GM12878 (cell line): ENCODE data around the gene KIF23. TPM values are rescaled to one million over a fixed set of nuclear protein-coding genes. Genes with fewer than 3 reads are reported as not detected.

ENCODE experiments used
- BMI1 ChIP-seq: fragments of 450-650 bp; IDR thresholded peaks from 2 replicates; pipeline ENCODE4 v1.6.1; 2016; ENCODE audit warnings: mild to moderate bottlenecking, moderate library complexity, borderline replicate concordance
- CHD1 ChIP-seq: IDR thresholded peaks from 2 replicates; pipeline ENCODE4 v1.6.1; 2012; ENCODE audit warnings: low read depth, low read length, improper control_type of control experiment
- EED ChIP-seq: sonication (generic); IDR thresholded peaks from 2 replicates; pipeline ENCODE4 v1.6.1; 2016; ENCODE audit warnings: antibody characterized with exemption, low read depth
- GABPA ChIP-seq: IDR thresholded peaks from 2 replicates; pipeline ENCODE4 v1.6.1; 2014; ENCODE audit warnings: antibody characterized with exemption, low read depth, mild to moderate bottlenecking, inconsistent platforms
- HDAC6 ChIP-seq: fragments of 200-600 bp; sonication (generic); IDR thresholded peaks from one replicate; pipeline ENCODE4 v1.8.0; 2017; ENCODE audit warnings: antibody characterized with exemption; ENCODE audit not compliant: unreplicated experiment
- MEF2B ChIP-seq: fragments of 450-650 bp; IDR thresholded peaks from 2 replicates; pipeline ENCODE4 v1.6.1; 2018; ENCODE audit warnings: mild to moderate bottlenecking, moderate library complexity; ENCODE audit not compliant: partially characterized antibody, poor library complexity, severe bottlenecking
- MXI1 ChIP-seq: fragments of 150-350 bp; IDR thresholded peaks from 2 replicates; pipeline ENCODE4 v1.6.1; 2011; ENCODE audit warnings: low read depth, mild to moderate bottlenecking, inconsistent platforms, low read length, improper control_type of control experiment
- NFYA ChIP-seq: IDR thresholded peaks from 2 replicates; pipeline ENCODE4 v1.6.1; 2011; ENCODE audit warnings: low read depth, mild to moderate bottlenecking, low read length, improper control_type of control experiment, borderline replicate concordance
- NRF1 ChIP-seq: conservative IDR thresholded peaks from 2 replicates; pipeline ENCODE4 v1.6.1; 2011; ENCODE audit warnings: mild to moderate bottlenecking, low read depth, low read length, improper control_type of control experiment
- POLR2AphosphoS2 ChIP-seq: IDR thresholded peaks from 2 replicates; pipeline ENCODE4 v1.6.1; 2011; ENCODE audit warnings: low read depth, mild to moderate bottlenecking, low read length, improper control_type of control experiment, moderate library complexity
- RELA ChIP-seq: fragments of 450-650 bp; IDR thresholded peaks from 2 replicates; pipeline ENCODE4 v1.8.0; 2014; ENCODE audit warnings: borderline replicate concordance; ENCODE audit not compliant: partially characterized antibody
- ZNF384 ChIP-seq: IDR thresholded peaks from 2 replicates; pipeline ENCODE4 v1.6.1; 2012; ENCODE audit warnings: low read depth, mild to moderate bottlenecking, low read length, improper control_type of control experiment, borderline replicate concordance
- ZZZ3 ChIP-seq: IDR thresholded peaks from 2 replicates; pipeline ENCODE4 v1.6.1; 2011; ENCODE audit warnings: low read depth; ENCODE audit not compliant: control insufficient read depth, insufficient read length
- polyA plus RNA-seq, 11 experiments: library from polyadenylated mRNA; depleted of rRNA in 4 of 11; unstranded in 6 of 11; stranded (reverse) in 5 of 11; fragments of >200 nt; fragmentation: Nextera tagmentation in 4 of 11; fragmentation: Illumina TruSeq in 1 of 11; extraction: Ambion mirVana in 4 of 11; extraction: Trizol in 1 of 11; gene quantifications; 1 replicate in 1 of 11; 2 replicates in 10 of 11; pipeline versions ENCODE4 v1.2.1 to v1.2.3, GENCODE V29; 2011 to 2016; ENCODE audit warnings: inconsistent platforms in 2 of 11, missing spikeins in 2 of 11, low read depth in 1 of 11
- total RNA-seq, 4 experiments: library from RNA; depleted of rRNA in 3 of 4; stranded (reverse); fragments of >200 nt in 3 of 4; fragmentation: Illumina TruSeq in 1 of 4; extraction: Trizol in 1 of 4; gene quantifications; 2 replicates each; pipeline versions ENCODE4 v1.2.1 to v1.2.3, GENCODE V29; 2013 to 2021
- TF ChIP-seq, protein P1 (sequence below): fragments of 450-650 bp; IDR thresholded peaks from 2 replicates; pipeline ENCODE4 v1.6.1; 2017; ENCODE audit warnings: mild to moderate bottlenecking, moderate library complexity
- TF ChIP-seq, protein P2 (sequence below): fragments of 450-650 bp; IDR thresholded peaks from 2 replicates; pipeline ENCODE4 v1.6.1; 2018; ENCODE audit warnings: borderline replicate concordance, mild to moderate bottlenecking; ENCODE audit not compliant: partially characterized antibody
- TF ChIP-seq, protein P3 (sequence below): IDR thresholded peaks from 2 replicates; pipeline ENCODE4 v1.6.1; 2011; ENCODE audit warnings: borderline replicate concordance, low read depth, mild to moderate bottlenecking, moderate library complexity, mixed read lengths, low read length; ENCODE audit not compliant: insufficient read depth; ENCODE audit errors: extremely low read length
- TF ChIP-seq, protein P4 (sequence below): fragments of 450-650 bp; formaldehyde crosslinking; IDR thresholded peaks from 2 replicates; pipeline ENCODE4 v1.4.0; 2022; ENCODE audit warnings: mild to moderate bottlenecking, moderate library complexity

The KIF23 gene
- total and polyA plus RNA-seq, 10 of the 15 experiments (the other 5 are each of a cell fraction or from before 2014, with no cell fraction given), result 28.0 to 62.5 (median 46.6) TPM

DNA sequence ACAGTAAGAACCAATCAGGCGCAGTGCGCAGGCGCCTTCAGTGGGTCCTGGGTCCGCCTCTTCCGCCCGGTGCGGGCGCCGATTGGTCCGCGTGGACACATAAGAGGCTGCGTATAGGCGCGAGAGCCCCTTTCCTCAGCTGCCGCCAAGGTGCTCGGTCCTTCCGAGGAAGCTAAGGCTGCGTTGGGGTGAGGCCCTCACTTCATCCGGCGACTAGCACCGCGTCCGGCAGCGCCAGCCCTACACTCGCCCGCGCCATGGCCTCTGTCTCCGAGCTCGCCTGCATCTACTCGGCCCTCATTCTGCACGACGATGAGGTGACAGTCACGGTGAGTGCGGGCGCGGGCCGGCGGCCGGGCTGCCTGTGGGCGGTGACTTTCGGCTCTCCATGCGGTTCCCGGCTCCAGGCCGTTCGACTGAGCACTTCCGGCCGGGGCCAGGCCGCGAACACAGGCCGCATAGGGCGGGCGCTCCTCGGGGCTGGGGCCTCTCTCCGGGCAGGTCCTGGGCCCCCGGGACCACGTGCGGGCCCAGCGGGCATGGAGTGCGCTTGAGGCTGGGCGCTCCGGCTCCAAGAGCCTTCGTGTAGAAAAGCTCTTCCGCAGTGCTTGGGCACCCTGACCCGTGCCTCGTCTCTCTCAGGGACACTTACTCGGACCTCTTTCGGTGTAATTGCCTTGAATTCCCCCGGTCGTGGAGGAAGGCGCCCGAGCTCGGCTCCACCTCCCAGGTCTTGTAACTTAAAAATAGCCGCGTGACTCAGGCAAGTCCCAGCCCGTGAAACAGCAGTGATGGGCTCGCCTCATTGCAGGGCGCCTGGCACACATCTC, 38.8 kb downstream of the KIF23 start, which contains the start of gene RPLP1 (continued):
- TF ChIP-seq, protein P1, sequence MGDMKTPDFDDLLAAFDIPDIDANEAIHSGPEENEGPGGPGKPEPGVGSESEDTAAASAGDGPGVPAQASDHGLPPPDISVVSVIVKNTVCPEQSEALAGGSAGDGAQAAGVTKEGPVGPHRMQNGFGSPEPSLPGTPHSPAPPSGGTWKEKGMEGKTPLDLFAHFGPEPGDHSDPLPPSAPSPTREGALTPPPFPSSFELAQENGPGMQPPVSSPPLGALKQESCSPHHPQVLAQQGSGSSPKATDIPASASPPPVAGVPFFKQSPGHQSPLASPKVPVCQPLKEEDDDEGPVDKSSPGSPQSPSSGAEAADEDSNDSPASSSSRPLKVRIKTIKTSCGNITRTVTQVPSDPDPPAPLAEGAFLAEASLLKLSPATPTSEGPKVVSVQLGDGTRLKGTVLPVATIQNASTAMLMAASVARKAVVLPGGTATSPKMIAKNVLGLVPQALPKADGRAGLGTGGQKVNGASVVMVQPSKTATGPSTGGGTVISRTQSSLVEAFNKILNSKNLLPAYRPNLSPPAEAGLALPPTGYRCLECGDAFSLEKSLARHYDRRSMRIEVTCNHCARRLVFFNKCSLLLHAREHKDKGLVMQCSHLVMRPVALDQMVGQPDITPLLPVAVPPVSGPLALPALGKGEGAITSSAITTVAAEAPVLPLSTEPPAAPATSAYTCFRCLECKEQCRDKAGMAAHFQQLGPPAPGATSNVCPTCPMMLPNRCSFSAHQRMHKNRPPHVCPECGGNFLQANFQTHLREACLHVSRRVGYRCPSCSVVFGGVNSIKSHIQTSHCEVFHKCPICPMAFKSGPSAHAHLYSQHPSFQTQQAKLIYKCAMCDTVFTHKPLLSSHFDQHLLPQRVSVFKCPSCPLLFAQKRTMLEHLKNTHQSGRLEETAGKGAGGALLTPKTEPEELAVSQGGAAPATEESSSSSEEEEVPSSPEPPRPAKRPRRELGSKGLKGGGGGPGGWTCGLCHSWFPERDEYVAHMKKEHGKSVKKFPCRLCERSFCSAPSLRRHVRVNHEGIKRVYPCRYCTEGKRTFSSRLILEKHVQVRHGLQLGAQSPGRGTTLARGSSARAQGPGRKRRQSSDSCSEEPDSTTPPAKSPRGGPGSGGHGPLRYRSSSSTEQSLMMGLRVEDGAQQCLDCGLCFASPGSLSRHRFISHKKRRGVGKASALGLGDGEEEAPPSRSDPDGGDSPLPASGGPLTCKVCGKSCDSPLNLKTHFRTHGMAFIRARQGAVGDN, result peak; percentile 84
- TF ChIP-seq CHD1 (peak; percentile 72; the same call in 1 of the 2 replicates), HDAC6 (peak; percentile 36), ZZZ3 (no peak), POLR2AphosphoS2 (peak; percentile 99), EED (no peak), NRF1 (peak; percentile 58), BMI1 (no peak), ZNF384 (no peak), NFYA (no peak; the same call in 1 of the 2 replicates), MXI1 (peak; percentile 81; the same call in 1 of the 2 replicates), MEF2B (no peak), GABPA (peak; percentile 75; the same call in 1 of the 2 replicates), RELA (peak; percentile 64)
- TF ChIP-seq, protein P2, sequence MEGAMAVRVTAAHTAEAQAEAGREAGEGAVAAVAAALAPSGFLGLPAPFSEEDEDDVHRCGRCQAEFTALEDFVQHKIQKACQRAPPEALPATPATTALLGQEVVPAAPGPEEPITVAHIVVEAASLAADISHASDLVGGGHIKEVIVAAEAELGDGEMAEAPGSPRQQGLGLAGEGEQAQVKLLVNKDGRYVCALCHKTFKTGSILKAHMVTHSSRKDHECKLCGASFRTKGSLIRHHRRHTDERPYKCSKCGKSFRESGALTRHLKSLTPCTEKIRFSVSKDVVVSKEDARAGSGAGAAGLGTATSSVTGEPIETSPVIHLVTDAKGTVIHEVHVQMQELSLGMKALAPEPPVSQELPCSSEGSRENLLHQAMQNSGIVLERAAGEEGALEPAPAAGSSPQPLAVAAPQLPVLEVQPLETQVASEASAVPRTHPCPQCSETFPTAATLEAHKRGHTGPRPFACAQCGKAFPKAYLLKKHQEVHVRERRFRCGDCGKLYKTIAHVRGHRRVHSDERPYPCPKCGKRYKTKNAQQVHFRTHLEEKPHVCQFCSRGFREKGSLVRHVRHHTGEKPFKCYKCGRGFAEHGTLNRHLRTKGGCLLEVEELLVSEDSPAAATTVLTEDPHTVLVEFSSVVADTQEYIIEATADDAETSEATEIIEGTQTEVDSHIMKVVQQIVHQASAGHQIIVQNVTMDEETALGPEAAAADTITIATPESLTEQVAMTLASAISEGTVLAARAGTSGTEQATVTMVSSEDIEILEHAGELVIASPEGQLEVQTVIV, result no peak
- TF ChIP-seq, protein P3, sequence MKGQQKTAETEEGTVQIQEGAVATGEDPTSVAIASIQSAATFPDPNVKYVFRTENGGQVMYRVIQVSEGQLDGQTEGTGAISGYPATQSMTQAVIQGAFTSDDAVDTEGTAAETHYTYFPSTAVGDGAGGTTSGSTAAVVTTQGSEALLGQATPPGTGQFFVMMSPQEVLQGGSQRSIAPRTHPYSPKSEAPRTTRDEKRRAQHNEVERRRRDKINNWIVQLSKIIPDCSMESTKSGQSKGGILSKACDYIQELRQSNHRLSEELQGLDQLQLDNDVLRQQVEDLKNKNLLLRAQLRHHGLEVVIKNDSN, result peak; percentile 65
- TF ChIP-seq, protein P4, sequence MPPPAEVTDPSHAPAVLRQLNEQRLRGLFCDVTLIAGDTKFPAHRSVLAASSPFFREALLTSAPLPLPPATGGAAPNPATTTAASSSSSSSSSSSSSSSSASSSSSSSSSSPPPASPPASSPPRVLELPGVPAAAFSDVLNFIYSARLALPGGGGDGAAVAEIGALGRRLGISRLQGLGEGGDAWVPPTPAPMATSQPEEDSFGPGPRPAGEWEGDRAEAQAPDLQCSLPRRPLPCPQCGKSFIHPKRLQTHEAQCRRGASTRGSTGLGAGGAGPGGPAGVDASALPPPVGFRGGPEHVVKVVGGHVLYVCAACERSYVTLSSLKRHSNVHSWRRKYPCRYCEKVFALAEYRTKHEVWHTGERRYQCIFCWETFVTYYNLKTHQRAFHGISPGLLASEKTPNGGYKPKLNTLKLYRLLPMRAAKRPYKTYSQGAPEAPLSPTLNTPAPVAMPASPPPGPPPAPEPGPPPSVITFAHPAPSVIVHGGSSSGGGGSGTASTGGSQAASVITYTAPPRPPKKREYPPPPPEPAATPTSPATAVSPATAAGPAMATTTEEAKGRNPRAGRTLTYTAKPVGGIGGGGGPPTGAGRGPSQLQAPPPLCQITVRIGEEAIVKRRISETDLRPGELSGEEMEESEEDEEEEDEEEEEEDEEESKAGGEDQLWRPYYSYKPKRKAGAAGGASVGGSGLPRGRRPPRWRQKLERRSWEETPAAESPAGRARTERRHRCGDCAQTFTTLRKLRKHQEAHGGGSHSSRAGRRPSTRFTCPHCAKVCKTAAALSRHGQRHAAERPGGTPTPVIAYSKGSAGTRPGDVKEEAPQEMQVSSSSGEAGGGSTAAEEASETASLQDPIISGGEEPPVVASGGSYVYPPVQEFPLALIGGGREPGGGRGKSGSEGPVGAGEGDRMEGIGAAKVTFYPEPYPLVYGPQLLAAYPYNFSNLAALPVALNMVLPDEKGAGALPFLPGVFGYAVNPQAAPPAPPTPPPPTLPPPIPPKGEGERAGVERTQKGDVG (CRISPR knock-in tag), result 0 out of 2 replicates have a peak, but pooled peaks have one; percentile 26
